Measurements from ENCODE around the gene PDE6B. TPM values are rescaled to one million over a fixed set of nuclear protein-coding genes. Genes with fewer than 3 reads are reported as not detected.

PDE6B gene
- polyA plus RNA-seq, 2 donors: 0.41 to 0.89 TPM

DNA sequence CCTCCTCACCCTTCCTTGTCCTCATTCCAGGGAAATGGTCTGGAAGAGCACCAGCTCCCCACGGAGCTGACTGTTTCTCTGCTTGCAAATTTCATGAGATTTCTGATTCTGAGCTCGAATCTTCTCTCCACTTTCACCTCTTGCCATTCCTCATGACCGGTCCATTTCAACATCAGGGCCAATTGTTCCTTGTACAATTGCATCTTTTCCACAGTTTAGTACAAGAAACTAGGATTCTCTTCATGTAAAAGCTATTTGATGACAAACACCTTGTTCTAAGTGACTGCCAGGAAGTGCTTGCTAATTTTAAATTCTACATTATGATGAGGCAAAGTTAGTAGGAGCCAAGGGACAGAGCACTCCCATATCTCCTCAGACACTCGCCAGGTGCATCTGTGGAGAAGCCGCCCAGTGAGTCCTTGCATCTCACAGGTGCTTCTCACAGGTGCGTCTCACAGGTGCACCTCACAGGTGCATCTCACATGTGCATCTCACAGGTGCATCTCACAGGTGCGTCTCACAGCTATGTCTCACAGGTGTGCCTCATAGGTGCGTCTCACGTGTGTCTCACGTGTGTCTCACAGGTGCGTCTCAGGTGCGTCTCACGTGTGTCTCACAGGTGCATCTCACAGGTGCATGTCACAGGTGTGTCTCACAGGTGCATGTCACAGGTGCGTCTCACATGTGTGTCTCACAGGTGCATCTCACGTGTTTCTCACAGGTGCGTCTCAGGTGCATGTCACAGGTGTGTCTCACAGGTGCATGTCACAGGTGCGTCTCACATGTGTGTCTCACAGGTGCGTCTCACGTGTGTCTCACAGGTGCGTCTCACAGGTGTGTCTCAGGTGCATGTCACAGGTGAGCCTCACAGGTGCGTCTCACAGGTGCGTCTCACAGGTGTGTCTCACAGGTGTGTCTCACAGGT, 3.0 kb upstream of the PDE6B start:
- Histone ChIP-seq H3K9me3 (ENCODE audit: control insufficient read depth in 2 of 2, insufficient read depth in 1 of 2, low read depth in 1 of 2, low read length in 1 of 2) (no peaks in the 10 kb centered on the region), H3K27me3 (ENCODE audit: control insufficient read depth in 1 of 2, insufficient read depth in 2 of 2, low read length in 2 of 2) (no peaks in the 10 kb centered on the region), H3K4me3 (ENCODE audit: low read depth in 1 of 2, low read length in 2 of 2) (no peak overlapping the region), H3K4me1 (ENCODE audit: control insufficient read depth in 2 of 2, insufficient read depth in 2 of 2, low read length in 1 of 2) (no peaks in the 10 kb centered on the region), H3K36me3 (ENCODE audit: control insufficient read depth in 2 of 2, insufficient read depth in 2 of 2, low read length in 1 of 2) (no peaks in the 10 kb centered on the region), H3K27ac (ENCODE audit: low read depth in 2 of 2, low read length in 1 of 2) (no peak overlapping the region)
- 82 to 86% methylated on average over 22 of the region's 22 CpGs for WGBS, 2 donors

DNA sequence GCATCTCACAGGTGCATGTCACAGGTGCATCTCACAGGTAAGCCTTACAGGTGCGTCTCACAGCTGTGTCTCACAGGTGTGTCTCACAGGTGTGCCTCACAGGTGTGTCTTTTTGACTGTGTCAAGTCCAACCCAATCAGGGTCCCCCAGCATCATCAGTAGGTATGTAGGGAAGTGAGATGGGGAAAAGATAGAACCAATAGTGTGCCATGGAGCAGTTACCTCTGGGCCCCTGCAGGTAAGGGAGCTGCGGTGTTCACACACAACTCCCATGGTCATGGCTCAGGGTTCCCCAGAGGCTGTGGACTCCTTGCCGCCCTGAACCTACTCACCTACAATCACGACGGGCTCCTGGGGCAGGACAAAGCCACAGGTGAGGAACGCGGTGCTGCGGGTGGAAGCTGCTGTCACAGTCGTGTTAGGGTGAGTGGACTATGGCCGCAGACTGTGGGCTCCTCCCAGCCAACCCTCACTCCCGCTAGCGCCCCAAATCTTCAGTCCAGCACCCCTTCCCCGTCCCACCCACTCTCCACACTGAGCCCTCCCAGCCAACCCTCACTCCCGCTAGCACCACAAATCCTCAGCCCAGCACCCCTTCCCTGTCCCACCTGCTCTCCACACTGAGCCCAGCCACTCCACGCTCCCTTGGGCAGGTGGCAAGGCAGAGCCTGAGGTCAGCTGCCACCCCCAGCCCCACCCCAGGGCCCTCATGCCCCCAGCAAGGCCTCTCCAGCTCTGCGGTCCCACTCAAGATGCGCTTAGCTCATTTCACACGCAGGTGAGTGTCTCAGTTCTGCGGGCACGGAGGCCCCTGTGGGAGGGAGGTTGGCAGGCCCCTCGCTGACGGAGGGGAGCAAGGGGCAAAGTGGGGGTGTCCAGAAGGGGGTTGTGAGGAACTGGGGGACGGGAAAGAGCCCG, 2.1 kb upstream of the PDE6B start:
- WGBS, 2 donors: 73 to 79% methylated on average over 24 of the region's 24 CpGs
- H3K4me1 ChIP-seq (ENCODE audit: control insufficient read depth in 2 of 2, insufficient read depth in 2 of 2, low read length in 1 of 2): no peaks in the 10 kb centered on the region
- H3K27ac ChIP-seq (ENCODE audit: low read depth in 2 of 2, low read length in 1 of 2): no peak overlapping the region
- H3K36me3 ChIP-seq (ENCODE audit: control insufficient read depth in 2 of 2, insufficient read depth in 2 of 2, low read length in 1 of 2): no peaks in the 10 kb centered on the region
- no peaks in the 10 kb centered on the region for H3K27me3 ChIP-seq (ENCODE audit: control insufficient read depth in 1 of 2, insufficient read depth in 2 of 2, low read length in 2 of 2)
- H3K9me3 ChIP-seq (ENCODE audit: control insufficient read depth in 2 of 2, insufficient read depth in 1 of 2, low read depth in 1 of 2, low read length in 1 of 2): no peaks in the 10 kb centered on the region
- no peak overlapping the region for H3K4me3 ChIP-seq (ENCODE audit: low read depth in 1 of 2, low read length in 2 of 2)

DNA sequence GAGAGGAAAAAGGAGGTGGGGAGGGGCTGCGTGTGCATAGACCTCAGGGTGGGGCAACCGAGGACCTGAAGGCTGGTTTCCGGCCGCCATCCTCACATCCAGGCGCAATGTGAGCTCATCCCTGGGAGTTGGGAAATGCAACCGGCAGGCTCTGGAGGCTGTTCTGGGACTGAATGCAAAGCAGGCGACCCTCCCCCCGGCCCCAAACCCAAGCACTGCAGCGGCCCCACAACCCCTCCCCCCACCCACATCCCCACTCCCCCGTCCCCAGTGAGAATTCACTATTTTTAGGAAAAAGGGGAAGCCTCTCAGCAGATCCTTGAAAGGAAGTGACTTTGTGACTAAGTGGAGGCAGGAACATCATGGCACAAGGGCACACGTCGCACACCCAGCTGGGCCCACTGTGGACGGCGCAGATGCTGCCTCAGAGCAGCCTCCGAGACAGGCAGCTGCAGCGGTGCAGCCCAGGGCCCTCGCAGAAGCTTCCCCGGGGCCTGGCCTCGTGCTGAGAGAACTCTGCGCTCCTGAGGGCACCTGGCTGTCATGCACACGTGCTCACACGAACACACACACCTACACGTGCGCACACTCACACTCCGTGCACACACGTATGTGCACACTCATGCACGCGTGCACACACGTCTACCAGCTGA, 1.3 kb upstream of the PDE6B start:
- H3K36me3 ChIP-seq (ENCODE audit: control insufficient read depth in 2 of 2, insufficient read depth in 2 of 2, low read length in 1 of 2): no peaks in the 10 kb centered on the region
- H3K4me1 ChIP-seq (ENCODE audit: control insufficient read depth in 2 of 2, insufficient read depth in 2 of 2, low read length in 1 of 2): no peaks in the 10 kb centered on the region
- H3K27ac ChIP-seq (ENCODE audit: low read depth in 2 of 2, low read length in 1 of 2): no peak overlapping the region
- no peaks in the 10 kb centered on the region for H3K27me3 ChIP-seq (ENCODE audit: control insufficient read depth in 1 of 2, insufficient read depth in 2 of 2, low read length in 2 of 2)
- WGBS, 2 donors: 62 to 63% methylated on average over 26 to 29 of the region's 29 CpGs
- no peaks in the 10 kb centered on the region for H3K9me3 ChIP-seq (ENCODE audit: control insufficient read depth in 2 of 2, insufficient read depth in 1 of 2, low read depth in 1 of 2, low read length in 1 of 2)
- H3K4me3 ChIP-seq (ENCODE audit: low read depth in 1 of 2, low read length in 2 of 2): no peak overlapping the region

- Histone ChIP-seq H3K27me3 (ENCODE audit: control insufficient read depth in 1 of 2, insufficient read depth in 2 of 2, low read length in 2 of 2) (no peaks in the 10 kb centered on the region), H3K36me3 (ENCODE audit: control insufficient read depth in 2 of 2, insufficient read depth in 2 of 2, low read length in 1 of 2) (no peaks in the 10 kb centered on the region), H3K4me3 (ENCODE audit: low read depth in 1 of 2, low read length in 2 of 2) (no peak overlapping the region), H3K27ac (ENCODE audit: low read depth in 2 of 2, low read length in 1 of 2) (no peak overlapping the region), H3K9me3 (ENCODE audit: control insufficient read depth in 2 of 2, insufficient read depth in 1 of 2, low read depth in 1 of 2, low read length in 1 of 2) (no peaks in the 10 kb centered on the region), H3K4me1 (ENCODE audit: control insufficient read depth in 2 of 2, insufficient read depth in 2 of 2, low read length in 1 of 2) (no peaks in the 10 kb centered on the region)
- WGBS, 2 donors: 90 to 93% methylated on average over 39 of the region's 39 CpGs
Observed at GRCh38 chr4:625631-626161, 323 bp downstream of the PDE6B start.

DNA sequence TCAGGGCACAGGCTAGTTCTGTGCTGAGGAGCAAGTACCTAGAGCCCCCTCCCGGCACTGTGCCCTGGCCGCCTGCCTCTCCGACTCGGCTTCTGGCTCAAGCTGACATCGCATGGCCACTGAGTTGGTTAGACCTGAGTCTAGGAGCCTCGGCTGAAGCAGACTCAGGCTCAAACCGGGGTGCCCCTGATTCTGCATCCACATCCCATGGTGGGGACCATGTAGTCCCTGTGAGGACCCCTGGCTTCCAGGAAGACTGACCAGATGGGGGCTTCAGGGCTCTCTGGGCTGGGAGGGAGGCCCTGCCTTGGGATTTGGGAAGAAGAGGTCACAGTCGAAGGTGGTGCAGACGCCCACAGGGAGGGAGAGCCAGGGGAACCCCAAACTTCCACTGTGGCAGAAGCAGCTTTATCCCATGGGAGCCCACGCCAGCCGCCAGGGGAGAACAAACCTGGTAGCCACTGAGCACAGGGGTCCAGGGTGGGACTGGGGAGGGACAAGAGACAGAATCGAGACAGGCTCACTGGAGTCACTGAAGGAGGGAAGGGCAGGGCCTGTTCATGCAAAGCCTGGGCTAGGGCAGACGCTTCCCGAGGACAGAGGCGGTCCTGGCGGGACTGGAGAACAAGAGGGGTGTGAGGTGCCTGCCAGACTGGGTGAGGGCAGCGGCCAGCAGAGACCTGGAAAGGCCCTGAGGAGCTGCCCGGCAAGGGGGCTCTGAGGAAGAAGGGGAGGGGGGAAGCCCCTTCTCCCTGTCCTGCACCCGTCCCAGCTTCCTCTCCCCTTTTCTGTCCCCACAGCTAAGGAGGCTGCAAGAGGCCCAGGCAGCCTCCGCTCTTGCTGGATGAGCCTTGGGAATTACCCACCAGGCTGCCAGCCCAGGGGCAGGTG, 1.1 kb downstream of the PDE6B start:
- H3K27ac ChIP-seq (ENCODE audit: low read depth in 2 of 2, low read length in 1 of 2): no peak overlapping the region
- no peak overlapping the region for H3K4me3 ChIP-seq (ENCODE audit: low read depth in 1 of 2, low read length in 2 of 2)
- no peaks in the 10 kb centered on the region for H3K27me3 ChIP-seq (ENCODE audit: control insufficient read depth in 1 of 2, insufficient read depth in 2 of 2, low read length in 2 of 2)
- H3K4me1 ChIP-seq (ENCODE audit: control insufficient read depth in 2 of 2, insufficient read depth in 2 of 2, low read length in 1 of 2): no peaks in the 10 kb centered on the region
- H3K36me3 ChIP-seq (ENCODE audit: control insufficient read depth in 2 of 2, insufficient read depth in 2 of 2, low read length in 1 of 2): no peaks in the 10 kb centered on the region
- H3K9me3 ChIP-seq (ENCODE audit: control insufficient read depth in 2 of 2, insufficient read depth in 1 of 2, low read depth in 1 of 2, low read length in 1 of 2): peaks cover 0 to 2% of the 10 kb centered on the region in 2 donors
- WGBS, 2 donors: 75% methylated on average over 19 to 20 of the region's 20 CpGs

DNA sequence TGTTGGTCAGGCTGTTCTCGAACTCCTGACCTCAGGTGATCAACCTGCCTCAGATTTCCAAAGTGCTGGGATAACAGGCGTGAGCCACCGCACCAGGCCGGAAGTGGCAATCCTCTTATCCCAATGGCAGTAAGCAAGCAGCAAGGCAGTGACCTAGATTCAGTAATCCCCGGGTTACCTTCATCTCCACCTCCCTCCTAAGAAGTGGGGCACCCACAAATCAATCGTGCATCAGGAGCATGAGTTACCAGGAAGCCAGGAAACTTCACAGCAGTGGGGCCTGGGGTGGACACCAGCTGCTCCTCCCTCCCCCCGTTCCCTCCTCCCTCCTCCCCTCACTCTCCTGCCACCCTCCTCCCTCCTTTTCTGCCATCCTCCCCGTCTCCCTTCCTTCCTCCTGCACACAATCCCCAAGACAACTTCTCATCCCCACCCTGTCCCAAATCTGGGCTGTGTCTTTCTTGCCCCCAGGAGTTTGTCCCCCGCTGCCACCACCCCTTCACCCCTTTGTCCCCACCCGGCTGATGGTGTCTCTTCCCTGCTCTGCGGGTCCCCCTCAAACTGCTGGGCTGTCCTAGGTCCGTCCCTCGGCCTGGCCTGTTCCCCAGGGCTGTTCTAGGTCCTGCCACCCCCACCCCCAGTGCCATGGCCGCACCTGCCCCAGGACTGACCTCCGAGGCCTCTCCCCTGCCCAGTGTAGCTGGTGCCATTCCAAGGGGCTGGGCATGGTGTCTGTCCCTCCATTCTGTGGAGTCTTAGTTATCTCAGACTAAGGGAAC, 2.2 kb downstream of the PDE6B start:
- no peaks in the 10 kb centered on the region for H3K27me3 ChIP-seq (ENCODE audit: control insufficient read depth in 1 of 2, insufficient read depth in 2 of 2, low read length in 2 of 2)
- WGBS, 2 donors: 77 to 78% methylated on average over 14 of the region's 15 CpGs
- no peaks in the 10 kb centered on the region for H3K4me1 ChIP-seq (ENCODE audit: control insufficient read depth in 2 of 2, insufficient read depth in 2 of 2, low read length in 1 of 2)
- no peaks in the 10 kb centered on the region for H3K36me3 ChIP-seq (ENCODE audit: control insufficient read depth in 2 of 2, insufficient read depth in 2 of 2, low read length in 1 of 2)
- no peak overlapping the region for H3K4me3 ChIP-seq (ENCODE audit: low read depth in 1 of 2, low read length in 2 of 2)
- H3K9me3 ChIP-seq (ENCODE audit: control insufficient read depth in 2 of 2, insufficient read depth in 1 of 2, low read depth in 1 of 2, low read length in 1 of 2): peaks cover 4 to 11% of the 10 kb centered on the region in 2 donors
- no peak overlapping the region for H3K27ac ChIP-seq (ENCODE audit: low read depth in 2 of 2, low read length in 1 of 2)

DNA sequence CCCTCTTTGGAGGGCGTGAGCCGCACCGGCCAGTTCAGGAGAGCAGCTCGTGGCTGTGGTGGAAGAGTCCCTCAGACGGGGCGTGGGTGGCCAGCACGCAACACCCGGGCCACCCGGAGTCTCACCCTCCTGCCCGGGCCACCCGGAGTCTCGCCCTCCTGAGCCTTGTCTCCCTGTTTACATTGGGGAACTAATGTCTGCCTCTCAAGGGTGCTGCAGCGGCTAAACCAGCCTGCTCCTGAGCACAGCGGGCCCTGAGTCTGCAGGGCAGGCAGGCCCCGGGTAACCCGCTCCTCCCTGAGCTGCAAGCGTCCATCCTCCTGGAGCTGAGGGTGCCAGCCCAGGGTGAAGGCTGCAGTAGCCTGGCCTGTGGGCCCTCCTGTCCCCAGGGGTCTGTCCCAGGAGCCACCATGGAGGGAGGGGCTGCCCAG, 3.0 kb downstream of the PDE6B start:
- H3K9me3 ChIP-seq (ENCODE audit: control insufficient read depth in 2 of 2, insufficient read depth in 1 of 2, low read depth in 1 of 2, low read length in 1 of 2): peaks cover 5 to 18% of the 10 kb centered on the region in 2 donors
- 89 to 91% methylated on average over 17 of the region's 17 CpGs for WGBS, 2 donors
- H3K27ac ChIP-seq (ENCODE audit: low read depth in 2 of 2, low read length in 1 of 2): no peak overlapping the region
- no peak overlapping the region for H3K4me3 ChIP-seq (ENCODE audit: low read depth in 1 of 2, low read length in 2 of 2)
- no peaks in the 10 kb centered on the region for H3K27me3 ChIP-seq (ENCODE audit: control insufficient read depth in 1 of 2, insufficient read depth in 2 of 2, low read length in 2 of 2)
- no peaks in the 10 kb centered on the region for H3K4me1 ChIP-seq (ENCODE audit: control insufficient read depth in 2 of 2, insufficient read depth in 2 of 2, low read length in 1 of 2)
- no peaks in the 10 kb centered on the region for H3K36me3 ChIP-seq (ENCODE audit: control insufficient read depth in 2 of 2, insufficient read depth in 2 of 2, low read length in 1 of 2)
